Dedifferentiated amniotic fluid mesenchymal stem cell (primary cell): Measurements from ENCODE around the gene BMP2K.
A peak's percentile ranks its signal among the peaks of the same experiment; 100 is the strongest.

Experiments used
- DNase-seq: peaks from one replicate; pipeline ENCODE4 v3.0.0-alpha.2; 2016; ENCODE audit errors: extremely low spot score

Gene BMP2K

GRCh38 chr4:78930016-78930629 lies 154.0 kb downstream of the BMP2K start:
- no peak for DNase-seq

GRCh38 chr4:78936989-78937388 lies 160.8 kb downstream of the BMP2K start:
- DNase-seq = no peak

- DNase-seq = no peak
Measured at GRCh38 chr4:78937837-78938236, 161.7 kb downstream of the BMP2K start.

GRCh38 chr4:78938474-78938867 lies 162.3 kb downstream of the BMP2K start:
- no peak for DNase-seq

- peak; percentile 66 for DNase-seq
Measured at GRCh38 chr4:78938868-78939666, 162.9 kb downstream of the BMP2K start, which contains the start of gene PAQR3. TSS of gene PAQR3 (minus strand) at chr4:78939438. CDS start at chr4:78939224, 214 bp downstream.

- no peak for DNase-seq
Measured at GRCh38 chr4:78939667-78940008, 163.5 kb downstream of the BMP2K start.

GRCh38 chr4:78940752-78941151 lies 164.6 kb downstream of the BMP2K start:
- no peak for DNase-seq

GRCh38 chr4:78944381-78944780 lies 168.2 kb downstream of the BMP2K start:
- no peak for DNase-seq

GRCh38 chr4:78945651-78946179 lies 169.6 kb downstream of the BMP2K start:
- DNase-seq = no peak

- no peak for DNase-seq
Measured at GRCh38 chr4:78949735-78950134, 173.6 kb downstream of the BMP2K start.

GRCh38 chr4:78951862-78952472 lies 175.8 kb downstream of the BMP2K start:
- peak; percentile 74 for DNase-seq

- no peak for DNase-seq
Measured at GRCh38 chr4:78953231-78953630, 177.1 kb downstream of the BMP2K start.

GRCh38 chr4:78953769-78954666 lies 177.9 kb downstream of the BMP2K start:
- DNase-seq = no peak

- no peak for DNase-seq
Measured at GRCh38 chr4:78956975-78957374, 180.8 kb downstream of the BMP2K start.

- DNase-seq = no peak
Measured at GRCh38 chr4:78960926-78961325, 184.8 kb downstream of the BMP2K start.
